ENCODE results near the gene NUDT4.

DNA sequence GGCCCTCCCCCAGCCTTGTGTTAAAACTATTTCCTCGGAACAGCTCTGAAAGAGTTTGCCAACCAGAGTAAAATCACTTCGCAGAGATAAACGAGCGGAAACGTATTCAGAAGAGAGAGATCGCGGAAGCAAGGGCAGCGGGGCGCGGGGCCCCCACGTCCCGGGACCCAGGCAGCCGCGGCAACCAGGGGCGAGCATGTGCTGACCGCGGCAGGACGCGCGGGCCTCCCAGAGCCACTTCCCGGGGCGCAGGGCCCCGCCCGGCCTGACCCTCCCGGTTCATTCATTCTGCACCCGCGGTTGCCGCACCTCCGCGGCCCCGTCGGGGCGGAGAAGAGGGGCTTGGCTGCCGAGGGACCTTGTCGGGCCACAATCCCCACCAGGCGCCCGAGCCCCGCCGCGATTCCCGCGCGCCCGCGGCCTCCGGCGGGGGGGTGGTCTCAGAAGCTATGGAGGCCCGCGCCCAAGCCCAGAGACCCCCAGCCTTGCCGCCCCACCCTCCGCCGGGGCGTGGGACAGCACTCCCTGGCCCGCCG lies 63.4 kb downstream of the NUDT4 start:
- TF ChIP-seq, protein P1, sequence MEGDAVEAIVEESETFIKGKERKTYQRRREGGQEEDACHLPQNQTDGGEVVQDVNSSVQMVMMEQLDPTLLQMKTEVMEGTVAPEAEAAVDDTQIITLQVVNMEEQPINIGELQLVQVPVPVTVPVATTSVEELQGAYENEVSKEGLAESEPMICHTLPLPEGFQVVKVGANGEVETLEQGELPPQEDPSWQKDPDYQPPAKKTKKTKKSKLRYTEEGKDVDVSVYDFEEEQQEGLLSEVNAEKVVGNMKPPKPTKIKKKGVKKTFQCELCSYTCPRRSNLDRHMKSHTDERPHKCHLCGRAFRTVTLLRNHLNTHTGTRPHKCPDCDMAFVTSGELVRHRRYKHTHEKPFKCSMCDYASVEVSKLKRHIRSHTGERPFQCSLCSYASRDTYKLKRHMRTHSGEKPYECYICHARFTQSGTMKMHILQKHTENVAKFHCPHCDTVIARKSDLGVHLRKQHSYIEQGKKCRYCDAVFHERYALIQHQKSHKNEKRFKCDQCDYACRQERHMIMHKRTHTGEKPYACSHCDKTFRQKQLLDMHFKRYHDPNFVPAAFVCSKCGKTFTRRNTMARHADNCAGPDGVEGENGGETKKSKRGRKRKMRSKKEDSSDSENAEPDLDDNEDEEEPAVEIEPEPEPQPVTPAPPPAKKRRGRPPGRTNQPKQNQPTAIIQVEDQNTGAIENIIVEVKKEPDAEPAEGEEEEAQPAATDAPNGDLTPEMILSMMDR (optimal IDR thresholded peaks at IDR 0.05 in 1 of 3, IDR thresholded peaks at IDR 0.05 in 1 of 3, conservative IDR thresholded peaks at IDR 0.05 in 1 of 3; ENCODE audit: extremely low read depth in 1 of 3, insufficient read depth in 2 of 3, low read length in 3 of 3), result no peak
- no peak for TF ChIP-seq EZH2 (IDR thresholded peaks at IDR 0.05; ENCODE audit: low read length)

Measured in keratinocyte (primary cell).